GM12891 (cell line): ENCODE results near the gene TASP1.

Source experiments
- SPI1 ChIP-seq: IDR thresholded peaks from 2 replicates; pipeline ENCODE4 v1.6.1; 2011; ENCODE audit warnings: low read depth, low read length, control low read depth
- TAF1 ChIP-seq: IDR thresholded peaks from 2 replicates; pipeline ENCODE4 v1.6.1; 2011; ENCODE audit warnings: low read depth, low read length, control low read depth

GRCh38 chr20:13363473-13363872 lies 275.3 kb downstream of the TASP1 start:
- TF ChIP-seq TAF1, result no peak
- TF ChIP-seq SPI1, result no peak
